ENCODE data around the gene ROGDI.
A peak's percentile ranks its signal among the peaks of the same experiment; 100 is the strongest.
"Not testable (repeated sequence)": the region's sequence is repeated elsewhere in the genome, so short reads cannot be mapped to it uniquely, and the experiment has no call there.

The ROGDI gene

GRCh38 chr16:4788489-4788889, 13.9 kb downstream of the ROGDI start:
- H3K4me1 Mint-ChIP-seq: peaks cover 10% of the 10 kb centered on the region
- H3K4me3 Mint-ChIP-seq: no peak overlapping the region
- no peaks in the 10 kb centered on the region for H3K36me3 Mint-ChIP-seq
- no peaks in the 10 kb centered on the region for H3K9me3 Mint-ChIP-seq
- H3K27ac Mint-ChIP-seq: no peak overlapping the region
- DNase-seq (ENCODE audit: low spot score in 2 of 2): no peak
- ATAC-seq: no peak

- ATAC-seq (peak; percentile 29), DNase-seq (ENCODE audit: low spot score in 2 of 2) (no peak)
- H3K4me1 Mint-ChIP-seq: peaks cover 10% of the 10 kb centered on the region
- no peak within 1 kb of the TSS for H3K27ac Mint-ChIP-seq
- no peaks in the 10 kb centered on the region for H3K9me3 Mint-ChIP-seq
- no peaks in the 10 kb centered on the region for H3K36me3 Mint-ChIP-seq
- H3K4me3 Mint-ChIP-seq: no peak within 1 kb of the TSS
These were observed 14.6 kb downstream of the ROGDI start, which contains the start of gene SEPTIN12 for GRCh38 chr16:4787627-4788482. TSS of gene SEPTIN12 (minus strand) at chr16:4788345. CDS start at chr16:4787645, 700 bp downstream.

GRCh38 chr16:4787068-4787467, 15.4 kb downstream of the ROGDI start:
- DNase-seq (ENCODE audit: low spot score in 2 of 2) (no peak), ATAC-seq (no peak)
- Mint-ChIP-seq H3K27ac (no peak overlapping the region), H3K4me1 (peaks cover 10% of the 10 kb centered on the region), H3K9me3 (no peaks in the 10 kb centered on the region), H3K36me3 (no peaks in the 10 kb centered on the region), H3K4me3 (no peak overlapping the region)

GRCh38 chr16:4785758-4786433, 16.5 kb downstream of the ROGDI start:
- DNase-seq (ENCODE audit: low spot score in 2 of 2): no peak
- H3K4me3 Mint-ChIP-seq: no peak overlapping the region

GRCh38 chr16:4784444-4784987, 17.9 kb downstream of the ROGDI start:
- not testable (repeated sequence) for H3K36me3 Mint-ChIP-seq, H3K9me3 Mint-ChIP-seq

More at GRCh38 chr16:4785758-4786433, 16.5 kb downstream of the ROGDI start:
- Mint-ChIP-seq H3K36me3 (no peaks in the 10 kb centered on the region), H3K9me3 (no peaks in the 10 kb centered on the region), H3K4me1 (peaks cover 10% of the 10 kb centered on the region), H3K27ac (no peak overlapping the region)
- ATAC-seq: no peak

GRCh38 chr16:4783951-4784336, 18.5 kb downstream of the ROGDI start:
- Mint-ChIP-seq H3K4me3 (no peak overlapping the region), H3K36me3 (no peaks in the 10 kb centered on the region), H3K27ac (no peak overlapping the region), H3K4me1 (peaks cover 10% of the 10 kb centered on the region), H3K9me3 (no peaks in the 10 kb centered on the region)
- ATAC-seq: no peak
- no peak for DNase-seq (ENCODE audit: low spot score in 2 of 2)

More at GRCh38 chr16:4784444-4784987, 17.9 kb downstream of the ROGDI start:
- not testable (repeated sequence) for DNase-seq (ENCODE audit: low spot score in 2 of 2); H3K27ac Mint-ChIP-seq; ATAC-seq; H3K4me3 Mint-ChIP-seq
- H3K4me1 Mint-ChIP-seq: peaks cover 10% of the 10 kb centered on the region

GRCh38 chr16:4783251-4783950, 19.0 kb downstream of the ROGDI start:
- Mint-ChIP-seq H3K36me3 (no peaks in the 10 kb centered on the region), H3K9me3 (no peaks in the 10 kb centered on the region), H3K27ac (no peak overlapping the region), H3K4me3 (no peak overlapping the region), H3K4me1 (peaks cover 7% of the 10 kb centered on the region)
- no peak for DNase-seq (ENCODE audit: low spot score in 2 of 2)
- ATAC-seq: no peak

- ATAC-seq (no peak), DNase-seq (ENCODE audit: low spot score in 2 of 2) (no peak)
- H3K4me3 Mint-ChIP-seq: no peak overlapping the region
- no peaks in the 10 kb centered on the region for H3K36me3 Mint-ChIP-seq
- H3K4me1 Mint-ChIP-seq: no peaks in the 10 kb centered on the region
- no peak overlapping the region for H3K27ac Mint-ChIP-seq
- no peaks in the 10 kb centered on the region for H3K9me3 Mint-ChIP-seq
These were observed 22.2 kb downstream of the ROGDI start for GRCh38 chr16:4780235-4780634.

GRCh38 chr16:4778050-4778392, 24.4 kb downstream of the ROGDI start:
- Mint-ChIP-seq H3K27ac (no peak overlapping the region), H3K4me3 (no peak overlapping the region), H3K4me1 (no peaks in the 10 kb centered on the region), H3K36me3 (no peaks in the 10 kb centered on the region), H3K9me3 (no peaks in the 10 kb centered on the region)
- no peak for DNase-seq (ENCODE audit: low spot score in 2 of 2)
- no peak for ATAC-seq

- Mint-ChIP-seq H3K9me3 (no peaks in the 10 kb centered on the region), H3K4me1 (no peaks in the 10 kb centered on the region), H3K4me3 (no peak overlapping the region), H3K27ac (no peak overlapping the region), H3K36me3 (no peaks in the 10 kb centered on the region)
- DNase-seq (ENCODE audit: low spot score in 2 of 2): no peak
- ATAC-seq: no peak
These were observed 24.9 kb downstream of the ROGDI start for GRCh38 chr16:4777339-4778049.

- no peak for DNase-seq (ENCODE audit: low spot score in 2 of 2)
- H3K4me3 Mint-ChIP-seq: no peak overlapping the region
- no peaks in the 10 kb centered on the region for H3K36me3 Mint-ChIP-seq
- H3K9me3 Mint-ChIP-seq: no peaks in the 10 kb centered on the region
- H3K4me1 Mint-ChIP-seq: no peaks in the 10 kb centered on the region
- H3K27ac Mint-ChIP-seq: no peak overlapping the region
- no peak for ATAC-seq
These were observed 26.2 kb downstream of the ROGDI start for GRCh38 chr16:4776141-4776705.

GRCh38 chr16:4775005-4775404, 27.4 kb downstream of the ROGDI start:
- H3K9me3 Mint-ChIP-seq: no peaks in the 10 kb centered on the region
- no peaks in the 10 kb centered on the region for H3K36me3 Mint-ChIP-seq
- no peak for ATAC-seq
- no peak for DNase-seq (ENCODE audit: low spot score in 2 of 2)
- H3K4me1 Mint-ChIP-seq: no peaks in the 10 kb centered on the region
- no peak overlapping the region for H3K4me3 Mint-ChIP-seq
- H3K27ac Mint-ChIP-seq: no peak overlapping the region

GRCh38 chr16:4772351-4772750, 30.1 kb downstream of the ROGDI start:
- Mint-ChIP-seq H3K36me3 (peaks cover 11% of the 10 kb centered on the region), H3K9me3 (no peaks in the 10 kb centered on the region), H3K27ac (no peak overlapping the region), H3K4me3 (no peak overlapping the region), H3K4me1 (peaks cover 23% of the 10 kb centered on the region)
- ATAC-seq (no peak), DNase-seq (ENCODE audit: low spot score in 2 of 2) (no peak)

GRCh38 chr16:4771646-4772045, 30.8 kb downstream of the ROGDI start:
- H3K4me1 Mint-ChIP-seq: peaks cover 23% of the 10 kb centered on the region
- DNase-seq (ENCODE audit: low spot score in 2 of 2): no peak
- H3K4me3 Mint-ChIP-seq: no peak overlapping the region
- H3K9me3 Mint-ChIP-seq: no peaks in the 10 kb centered on the region
- H3K27ac Mint-ChIP-seq: no peak overlapping the region
- ATAC-seq: no peak
- H3K36me3 Mint-ChIP-seq: peaks cover 16% of the 10 kb centered on the region

GRCh38 chr16:4769306-4769638, 33.2 kb downstream of the ROGDI start:
- H3K27ac Mint-ChIP-seq: peak overlapping the region; percentile 85
- no peak for ATAC-seq
- peak overlapping the region; percentile 88 for H3K4me3 Mint-ChIP-seq
- no peak for DNase-seq (ENCODE audit: low spot score in 2 of 2)
- peaks cover 25% of the 10 kb centered on the region for H3K36me3 Mint-ChIP-seq
- no peaks in the 10 kb centered on the region for H3K9me3 Mint-ChIP-seq
- H3K4me1 Mint-ChIP-seq: peaks cover 31% of the 10 kb centered on the region
